NCI-H2196 treated with DMSO at 0.1 percent for 48 hours (cell line): ENCODE data around the gene MEIS3.
A peak's percentile ranks its signal among the peaks of the same experiment; 100 is the strongest.
"Not testable (repeated sequence)": the region's sequence is repeated elsewhere in the genome, so short reads cannot be mapped to it uniquely, and the experiment has no call there.

Source experiments
- DNase-seq: peaks from one replicate; lab custom pipeline; 2025; ENCODE audit not compliant: unreplicated experiment; lab: John Stamatoyannopoulos, UW

The MEIS3 gene

GRCh38 chr19:47417107-47417745 lies 2.1 kb downstream of the MEIS3 start:
- DNase-seq = no peak

- no peak for DNase-seq
Measured at GRCh38 chr19:47416643-47416985, 2.7 kb downstream of the MEIS3 start.

GRCh38 chr19:47415953-47416642 lies 3.2 kb downstream of the MEIS3 start:
- no peak for DNase-seq

GRCh38 chr19:47414469-47414868 lies 4.9 kb downstream of the MEIS3 start:
- no peak for DNase-seq

GRCh38 chr19:47413941-47414340 lies 5.4 kb downstream of the MEIS3 start:
- DNase-seq = no peak

- DNase-seq = not testable (repeated sequence)
Measured at GRCh38 chr19:47411696-47412095, 7.6 kb downstream of the MEIS3 start.

GRCh38 chr19:47411101-47411500 lies 8.2 kb downstream of the MEIS3 start:
- DNase-seq = no peak

- DNase-seq = no peak
Measured at GRCh38 chr19:47408156-47408938, 11.0 kb downstream of the MEIS3 start.

- no peak for DNase-seq
Measured at GRCh38 chr19:47407417-47407774, 11.9 kb downstream of the MEIS3 start.

GRCh38 chr19:47406711-47407416 lies 12.5 kb downstream of the MEIS3 start:
- no peak for DNase-seq

- DNase-seq = no peak
Measured at GRCh38 chr19:47405854-47406417, 13.4 kb downstream of the MEIS3 start.

GRCh38 chr19:47405197-47405550 lies 14.2 kb downstream of the MEIS3 start:
- DNase-seq = no peak

- no peak for DNase-seq
Measured at GRCh38 chr19:47404334-47405196, 14.8 kb downstream of the MEIS3 start.

- DNase-seq = no peak
Measured at GRCh38 chr19:47402504-47402903, 16.8 kb downstream of the MEIS3 start.

GRCh38 chr19:47398707-47399597 lies 20.4 kb downstream of the MEIS3 start:
- no peak for DNase-seq

- DNase-seq = peak; percentile 68
Measured at GRCh38 chr19:47391510-47392223, 27.7 kb downstream of the MEIS3 start.

- no peak for DNase-seq
Measured at GRCh38 chr19:47390533-47391488, 28.5 kb downstream of the MEIS3 start.

- DNase-seq = no peak
Measured at GRCh38 chr19:47389150-47389556, 30.2 kb downstream of the MEIS3 start.
